HG03457 (cell line): Measurements from ENCODE around the gene BLM.

Experiments used
- ATAC-seq: cut with Tn5 transposase; IDR thresholded peaks from one replicate; pipeline ENCODE4 v1.9.1; 2021; ENCODE audit warnings: moderate number of reproducible peaks; ENCODE audit not compliant: unreplicated experiment

BLM gene

GRCh38 chr15:90691369-90691768 is 25.8 kb upstream of the BLM start:
- no peak for ATAC-seq

GRCh38 chr15:90691982-90692773 is 25.0 kb upstream of the BLM start:
- ATAC-seq, result no peak

- ATAC-seq, result no peak
These were observed 22.2 kb upstream of the BLM start for GRCh38 chr15:90694987-90695386.

DNA sequence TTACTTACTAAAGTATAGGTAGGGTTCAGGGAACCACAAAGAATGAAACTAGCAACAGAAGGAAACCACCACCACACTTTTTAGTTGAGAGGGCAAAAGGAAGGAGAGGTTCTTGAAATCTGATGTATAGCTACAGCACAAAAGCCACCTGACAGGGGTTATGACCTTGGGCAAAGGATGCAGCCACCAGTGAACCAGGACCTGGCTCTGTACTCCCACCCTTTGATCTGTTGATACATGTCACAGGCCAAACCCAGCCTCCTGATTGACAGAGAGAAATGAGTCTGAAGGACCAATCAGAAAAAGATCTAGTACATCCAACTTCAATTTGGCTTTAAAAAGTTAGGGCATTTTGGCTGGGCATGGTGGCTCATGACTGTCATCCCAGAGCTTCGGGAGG is 20.0 kb upstream of the BLM start:
- ATAC-seq, result no peak

DNA sequence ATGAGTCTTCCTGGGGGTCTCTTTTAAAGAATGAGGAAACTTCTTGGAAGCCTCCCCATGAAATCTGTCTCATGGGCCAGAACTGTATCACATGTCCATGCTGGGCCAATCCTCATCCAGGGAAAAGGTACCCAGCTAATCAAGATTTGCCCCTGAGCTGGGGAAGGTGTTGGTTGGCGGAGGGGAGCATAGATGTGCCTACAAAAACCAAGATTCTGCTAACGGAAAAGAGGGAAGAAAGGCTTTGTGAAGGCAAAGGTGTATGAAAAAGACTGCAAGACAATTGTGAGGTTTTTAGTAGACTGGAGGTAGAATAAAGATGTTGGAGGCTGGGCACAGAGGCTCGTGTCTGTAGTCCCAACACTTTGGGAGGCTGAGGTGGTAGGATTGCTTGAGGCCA is 18.5 kb upstream of the BLM start:
- ATAC-seq, result no peak

GRCh38 chr15:90701048-90701447 is 16.1 kb upstream of the BLM start:
- ATAC-seq, result no peak

- ATAC-seq, result no peak
These were observed 15.1 kb upstream of the BLM start for GRCh38 chr15:90701880-90702630.

DNA sequence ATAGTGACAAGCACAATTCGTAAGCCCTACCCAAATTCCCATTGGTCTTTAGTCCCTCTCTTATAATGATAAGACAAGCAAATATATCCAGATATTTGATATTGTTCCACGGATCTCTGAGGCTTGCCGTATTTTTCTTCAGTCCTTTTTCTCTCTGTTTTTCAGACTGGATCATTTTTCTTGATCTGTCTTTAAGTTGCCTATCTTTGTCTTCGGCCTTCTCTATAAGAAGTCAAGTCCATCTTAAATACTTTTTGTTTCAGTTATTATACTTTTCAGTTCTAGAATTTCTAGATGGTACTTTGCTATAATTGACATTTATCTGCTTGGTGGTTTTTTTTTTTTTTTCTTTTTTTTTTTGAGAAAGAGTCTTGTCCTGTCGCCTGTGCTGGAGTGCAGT is 13.7 kb upstream of the BLM start:
- ATAC-seq, result no peak

GRCh38 chr15:90705212-90705611 is 11.9 kb upstream of the BLM start:
- ATAC-seq, result no peak

GRCh38 chr15:90706394-90707327 is 10.5 kb upstream of the BLM start:
- ATAC-seq, result no peak

DNA sequence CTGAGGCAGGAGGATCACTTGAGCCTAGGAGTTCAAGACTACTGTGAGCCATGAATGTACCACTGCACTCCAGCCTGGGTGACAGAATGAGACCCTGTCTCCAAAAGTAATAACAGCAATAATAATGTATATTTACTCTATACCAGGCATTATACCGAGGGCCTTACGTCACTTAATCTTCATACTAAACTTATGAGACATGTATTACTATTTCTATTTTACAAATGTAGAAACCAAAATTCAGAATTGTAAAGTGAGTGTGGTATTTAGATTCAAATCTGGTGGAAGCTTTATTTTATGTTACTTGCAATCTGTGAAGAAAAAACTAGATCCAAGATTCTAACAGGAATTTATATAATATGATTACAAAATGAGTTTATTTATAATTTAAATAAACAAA is 9.7 kb upstream of the BLM start:
- ATAC-seq, result no peak

DNA sequence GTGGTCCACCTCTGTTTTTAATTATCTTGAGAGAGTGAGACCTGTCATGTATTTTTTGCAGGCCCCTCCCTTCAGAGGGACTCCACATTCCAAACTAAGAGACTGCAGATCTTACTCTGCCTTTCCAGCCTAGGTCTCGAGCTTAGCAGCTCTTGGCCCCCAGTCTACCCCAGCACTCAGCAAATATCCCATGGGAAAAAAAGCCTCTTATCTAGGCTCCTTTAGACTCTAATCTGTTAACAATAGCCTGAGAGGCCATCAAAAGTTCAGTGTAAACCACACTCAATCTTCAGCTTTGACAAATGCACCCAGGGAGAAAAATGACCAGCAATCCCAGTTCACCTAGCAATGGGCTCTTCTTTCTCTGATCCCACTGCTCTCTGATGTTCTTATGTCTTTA is 8.6 kb upstream of the BLM start:
- no peak for ATAC-seq

DNA sequence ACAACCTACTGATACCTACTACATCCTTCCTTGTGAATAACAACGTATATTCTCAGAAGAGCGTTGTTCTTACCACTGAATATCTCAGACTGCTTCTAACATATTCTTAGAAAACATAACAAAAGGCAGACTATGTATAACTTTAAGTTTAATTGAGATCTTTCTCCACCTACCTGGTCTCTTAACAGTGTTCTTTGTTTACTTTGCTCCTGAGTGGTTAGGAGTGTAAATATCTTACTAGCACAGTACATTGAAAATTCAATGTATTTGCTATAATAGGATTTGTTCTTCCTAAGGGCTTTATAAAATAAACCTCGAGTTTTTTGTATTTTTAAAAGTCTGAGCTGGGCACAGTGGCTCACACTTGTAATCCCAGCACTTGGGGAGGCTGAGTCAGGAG is 7.9 kb upstream of the BLM start:
- no peak for ATAC-seq

DNA sequence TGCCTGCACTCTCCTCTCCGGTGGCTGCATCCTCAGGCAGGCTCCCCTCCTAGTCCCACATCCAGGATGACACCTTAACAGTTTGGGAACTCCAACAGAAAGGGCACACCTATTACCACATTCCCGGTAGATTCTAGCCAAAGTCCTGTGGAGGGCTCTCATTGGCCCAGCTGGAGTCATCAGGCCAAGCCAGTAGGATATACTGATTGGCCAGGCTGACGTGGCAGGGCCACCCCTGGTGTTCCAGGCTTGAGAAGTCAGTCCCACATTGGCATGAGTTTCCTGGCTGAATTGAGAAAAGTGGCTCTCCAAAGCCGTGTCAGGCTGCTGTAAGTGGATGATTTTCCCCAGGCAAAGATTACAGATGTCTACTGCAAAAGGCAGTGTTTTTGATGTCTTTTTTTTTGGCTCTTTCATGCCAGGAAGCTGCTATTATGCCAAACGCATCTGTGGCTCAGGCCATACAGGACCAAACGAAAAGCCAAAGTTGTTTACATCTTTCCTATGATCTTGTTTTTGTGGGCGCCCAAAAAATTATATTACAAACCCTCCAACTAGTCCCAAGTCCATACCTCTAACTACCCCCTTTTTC is 6.6 kb upstream of the BLM start:
- ATAC-seq, result no peak

GRCh38 chr15:90711418-90711824 is 5.7 kb upstream of the BLM start:
- ATAC-seq, result no peak

DNA sequence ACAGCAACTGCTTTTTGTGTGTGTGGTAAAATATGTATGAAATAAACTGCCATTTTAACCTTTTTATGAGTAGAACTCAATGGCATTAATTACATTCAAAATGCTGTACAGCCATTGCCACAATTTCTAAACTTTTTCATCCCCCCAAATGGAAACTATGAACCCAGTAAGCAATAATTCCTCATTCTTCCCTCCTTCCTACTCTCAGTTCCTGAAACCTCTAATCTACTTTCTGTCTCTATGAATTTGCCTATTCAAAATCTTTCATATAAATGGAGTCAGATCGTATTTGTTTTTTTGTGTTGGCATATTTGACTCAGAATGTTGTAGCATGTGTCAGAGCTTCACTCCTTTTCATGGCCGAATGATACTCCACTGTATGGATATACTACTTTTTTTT is 5.3 kb upstream of the BLM start:
- no peak for ATAC-seq

- no peak for ATAC-seq
These were observed 4.1 kb upstream of the BLM start for GRCh38 chr15:90713081-90713480.

GRCh38 chr15:90716317-90716975 is 700 bp upstream of the BLM start:
- ATAC-seq, result no peak

GRCh38 chr15:90718232-90718631 is 1.1 kb downstream of the BLM start:
- ATAC-seq, result no peak

- no peak for ATAC-seq
These were observed 3.0 kb downstream of the BLM start for GRCh38 chr15:90720131-90720530.

- ATAC-seq, result no peak
These were observed 12.1 kb downstream of the BLM start for GRCh38 chr15:90729261-90729660.
